ENCODE measurements around the gene MYH10. TPM values are rescaled to one million over a fixed set of nuclear protein-coding genes. Genes with fewer than 3 reads are reported as not detected.

MYH10 gene
- total RNA-seq, 1 experiment from 2014 or later = 251 TPM

GRCh38 chr17:8628172-8628571, 2.4 kb downstream of the MYH10 start:
- H4K20me1 ChIP-seq (ENCODE audit: control insufficient read depth, insufficient read depth, insufficient read length) = no peaks in the 10 kb centered on the region
- H3K9me3 Mint-ChIP-seq = no peaks in the 10 kb centered on the region

More at GRCh38 chr17:8628172-8628571, 2.4 kb downstream of the MYH10 start:
- Histone ChIP-seq H2BK20ac (ENCODE audit: low read depth, low read length, poor library complexity, severe bottlenecking) (no peak overlapping the region), H4K8ac (replicated peaks; ENCODE audit: insufficient read length, low read depth, low read length) (no peak overlapping the region), H3K9ac (ENCODE audit: extremely low read depth, insufficient read length, low read length) (peak overlapping the region; percentile 32), H3K56ac (ENCODE audit: insufficient read length, low read depth, low read length) (no peak overlapping the region), H4K5ac (ENCODE audit: insufficient read length, low read depth, low read length) (no peak overlapping the region), H2BK15ac (ENCODE audit: low read depth, low read length) (no peak overlapping the region), H3T11ph (ENCODE audit: low read length) (no peak overlapping the region), H3K27ac (ENCODE audit: insufficient read length, low read depth, low read length) (no peak overlapping the region), H2AK5ac (ENCODE audit: insufficient read length, low read length) (no peak overlapping the region), H3K18ac (ENCODE audit: insufficient read length, low read depth, low read length) (no peak overlapping the region), H2BK5ac (ENCODE audit: insufficient read length, low read length) (no peak overlapping the region), H3K79me2 (ENCODE audit: insufficient read depth, low read length) (peaks cover 55% of the 10 kb centered on the region; the same call in 1 of the 2 replicates), H2BK12ac (ENCODE audit: insufficient read length, low read depth, low read length) (no peak overlapping the region), H3K4me2 (ENCODE audit: insufficient read depth, insufficient read length, low read length) (peak overlapping the region; percentile 95), H3K23ac (ENCODE audit: insufficient read length, low read depth, low read length) (no peak overlapping the region), H3K79me1 (ENCODE audit: insufficient read depth, low read depth, low read length, poor library complexity, severe bottlenecking) (peaks cover 3% of the 10 kb centered on the region), H3K9me3 (ENCODE audit: control insufficient read depth, low read depth, low read length) (no peaks in the 10 kb centered on the region), H3K4ac (ENCODE audit: low read depth, low read length) (no peak overlapping the region), H3K23me2 (ENCODE audit: insufficient read length, low read depth, low read length, poor library complexity, severe bottlenecking) (peaks cover 10% of the 10 kb centered on the region), H2AFZ (ENCODE audit: low read length) (no peak overlapping the region), H4K91ac (ENCODE audit: insufficient read length, low read depth, low read length) (no peak overlapping the region), H3K14ac (ENCODE audit: insufficient read depth, low read length) (no peak overlapping the region), H3K27me3 (ENCODE audit: insufficient read depth, low read length) (no peaks in the 10 kb centered on the region), H3K4me1 (ENCODE audit: insufficient read depth, low read length) (peaks cover 12% of the 10 kb centered on the region; the same call in 1 of the 2 replicates), H2BK120ac (ENCODE audit: low read depth, low read length, poor library complexity, severe bottlenecking) (no peak overlapping the region)
- peak overlapping the region; percentile 99 for H3K4me3 Mint-ChIP-seq
- H3K36me3 Mint-ChIP-seq (ENCODE audit: insufficient read depth in 1 of 3, low read depth in 3 of 3) = peaks cover under 1 to 6% (median 5%) of the 10 kb centered on the region in 3 experiments; a peak in 5 of 7 replicates
- H3K27ac Mint-ChIP-seq = peak overlapping the region in 1 of 3 experiments; percentile 11; a peak in 1 of 7 replicates
- H3K27me3 Mint-ChIP-seq (ENCODE audit: low read depth) = no peaks in the 10 kb centered on the region
- no peak for DNase-seq
- WGBS (ENCODE audit: extremely low coverage, insufficient read length, low lambda C conversion rate) = no CpG with 5 or more reads among the region's 2 CpGs
- TF ChIP-seq, protein P1, sequence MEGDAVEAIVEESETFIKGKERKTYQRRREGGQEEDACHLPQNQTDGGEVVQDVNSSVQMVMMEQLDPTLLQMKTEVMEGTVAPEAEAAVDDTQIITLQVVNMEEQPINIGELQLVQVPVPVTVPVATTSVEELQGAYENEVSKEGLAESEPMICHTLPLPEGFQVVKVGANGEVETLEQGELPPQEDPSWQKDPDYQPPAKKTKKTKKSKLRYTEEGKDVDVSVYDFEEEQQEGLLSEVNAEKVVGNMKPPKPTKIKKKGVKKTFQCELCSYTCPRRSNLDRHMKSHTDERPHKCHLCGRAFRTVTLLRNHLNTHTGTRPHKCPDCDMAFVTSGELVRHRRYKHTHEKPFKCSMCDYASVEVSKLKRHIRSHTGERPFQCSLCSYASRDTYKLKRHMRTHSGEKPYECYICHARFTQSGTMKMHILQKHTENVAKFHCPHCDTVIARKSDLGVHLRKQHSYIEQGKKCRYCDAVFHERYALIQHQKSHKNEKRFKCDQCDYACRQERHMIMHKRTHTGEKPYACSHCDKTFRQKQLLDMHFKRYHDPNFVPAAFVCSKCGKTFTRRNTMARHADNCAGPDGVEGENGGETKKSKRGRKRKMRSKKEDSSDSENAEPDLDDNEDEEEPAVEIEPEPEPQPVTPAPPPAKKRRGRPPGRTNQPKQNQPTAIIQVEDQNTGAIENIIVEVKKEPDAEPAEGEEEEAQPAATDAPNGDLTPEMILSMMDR (conservative IDR thresholded peaks at IDR 0.05) = no peak
- peaks cover 34 to 38% of the 10 kb centered on the region in 2 experiments for H3K4me1 Mint-ChIP-seq
